LoVo (cell line): ENCODE measurements around the gene ADGRB2.
A peak's percentile ranks its signal among the peaks of the same experiment; 100 is the strongest.
"Not testable (repeated sequence)": the region's sequence is repeated elsewhere in the genome, so short reads cannot be mapped to it uniquely, and the experiment has no call there.

Experiments
- DNase-seq: peaks from one replicate; pipeline ENCODE4 v3.0.0-alpha.2; 2016; ENCODE audit warnings: low spot score

The ADGRB2 gene

DNA sequence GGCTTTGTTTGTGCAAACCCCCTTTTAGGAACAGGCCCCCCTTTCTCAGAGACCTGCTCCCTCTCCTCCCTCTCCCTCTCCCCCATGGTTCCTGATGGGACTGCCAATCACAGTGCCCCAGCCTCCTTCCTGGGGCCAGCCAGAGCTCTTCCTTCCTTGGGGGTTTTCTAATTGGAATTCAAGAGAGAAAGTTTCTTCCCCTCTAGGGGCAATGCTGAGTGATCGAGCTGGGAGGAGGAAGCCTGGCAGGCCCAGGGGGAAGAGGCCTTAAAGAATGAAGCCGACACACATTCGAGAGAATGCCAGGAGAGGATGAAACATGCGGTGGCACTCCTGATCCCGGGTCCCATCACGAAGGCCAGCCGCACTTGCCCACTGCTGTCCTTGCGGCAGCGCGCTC, 39.0 kb downstream of the ADGRB2 start:
- no peak for DNase-seq

DNA sequence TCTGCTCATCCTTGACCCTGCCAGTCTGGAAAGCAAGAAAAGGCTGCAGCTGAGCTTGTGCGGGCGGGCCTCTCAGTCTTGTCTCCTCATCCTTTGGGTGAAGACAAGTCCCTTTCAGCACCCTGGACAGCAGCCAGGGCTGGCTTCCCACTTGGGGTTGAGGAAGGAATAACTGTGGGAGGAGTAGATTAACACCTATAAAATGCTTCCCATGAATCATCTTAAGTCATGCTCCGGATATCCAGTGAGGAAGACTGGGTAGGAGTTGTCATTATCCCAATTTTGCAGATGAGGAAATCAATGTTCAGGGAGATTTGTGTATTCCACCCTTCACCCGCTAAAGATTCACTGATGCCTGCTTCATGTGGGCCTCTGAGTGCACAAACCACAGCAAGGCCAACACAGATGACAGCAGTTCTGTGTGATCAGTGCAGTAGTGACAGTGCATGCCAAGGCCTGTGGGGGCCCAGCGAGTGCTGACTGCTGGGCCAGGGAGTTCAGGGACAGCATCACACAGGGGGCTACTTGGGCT, 40.2 kb downstream of the ADGRB2 start:
- peak; percentile 67 for DNase-seq

DNA sequence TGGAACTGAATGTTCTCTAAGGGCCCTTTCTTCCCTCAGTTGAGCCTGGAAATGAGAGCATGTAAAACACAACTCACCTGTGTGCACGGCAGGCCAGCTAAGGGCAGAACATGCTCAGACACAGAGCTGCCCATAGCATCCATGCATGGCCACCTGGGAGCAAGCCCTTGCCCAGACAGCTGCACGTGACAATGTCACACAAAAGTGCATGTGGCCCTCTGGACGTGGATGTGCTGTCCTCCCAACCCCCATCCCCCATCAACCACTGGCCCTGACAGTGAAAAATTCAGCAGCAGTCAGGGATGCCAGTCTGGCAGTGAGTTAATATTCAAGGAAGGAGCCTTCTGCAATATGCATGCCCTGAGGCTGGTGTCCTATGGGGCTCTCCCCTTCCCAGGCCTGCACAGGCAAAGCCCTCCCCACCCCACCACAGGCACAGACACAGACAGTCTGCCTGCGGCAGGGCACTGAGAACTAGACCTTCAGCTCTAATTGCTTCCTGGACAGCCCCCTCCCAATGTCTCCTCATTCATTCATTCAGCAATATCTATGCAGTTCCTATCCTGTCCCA, 45.7 kb downstream of the ADGRB2 start:
- DNase-seq, result no peak

DNA sequence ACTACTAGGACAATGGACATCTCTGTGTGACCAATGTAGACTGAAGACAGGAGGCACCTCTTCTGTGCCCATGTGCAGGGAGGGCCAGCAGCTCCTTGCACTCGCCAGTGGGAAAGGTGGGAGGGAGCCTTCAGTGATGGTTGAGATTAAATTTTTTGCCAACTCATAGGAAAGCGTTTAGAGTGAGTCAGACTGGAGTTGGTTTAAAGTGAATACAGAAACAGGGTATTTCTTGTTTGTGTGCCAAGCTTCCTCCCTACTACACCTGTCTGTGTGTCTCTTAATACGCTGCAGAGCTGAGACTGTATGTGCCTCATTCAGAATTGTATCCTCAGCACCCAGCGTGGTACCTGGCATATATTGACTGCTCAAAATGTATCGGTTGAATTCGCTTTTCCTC, 46.8 kb downstream of the ADGRB2 start:
- DNase-seq, result no peak

DNA sequence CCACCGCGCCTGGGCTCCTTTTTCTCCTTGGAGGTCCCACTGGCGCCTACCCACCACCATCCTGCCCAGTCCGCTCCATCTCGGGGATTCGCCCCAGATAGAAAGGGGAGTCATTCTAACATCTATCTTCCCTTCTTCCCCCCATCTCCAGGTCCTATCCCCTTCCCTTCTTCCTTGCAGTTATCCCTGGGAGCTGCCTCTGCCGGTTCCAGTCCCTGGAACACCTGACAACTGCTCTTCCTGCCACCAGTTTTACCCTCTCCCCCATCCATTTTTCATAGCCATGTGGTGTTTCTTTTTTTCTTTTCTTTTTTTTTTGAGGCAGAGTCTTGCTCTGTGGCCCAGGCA, 48.3 kb downstream of the ADGRB2 start:
- DNase-seq, result no peak

DNA sequence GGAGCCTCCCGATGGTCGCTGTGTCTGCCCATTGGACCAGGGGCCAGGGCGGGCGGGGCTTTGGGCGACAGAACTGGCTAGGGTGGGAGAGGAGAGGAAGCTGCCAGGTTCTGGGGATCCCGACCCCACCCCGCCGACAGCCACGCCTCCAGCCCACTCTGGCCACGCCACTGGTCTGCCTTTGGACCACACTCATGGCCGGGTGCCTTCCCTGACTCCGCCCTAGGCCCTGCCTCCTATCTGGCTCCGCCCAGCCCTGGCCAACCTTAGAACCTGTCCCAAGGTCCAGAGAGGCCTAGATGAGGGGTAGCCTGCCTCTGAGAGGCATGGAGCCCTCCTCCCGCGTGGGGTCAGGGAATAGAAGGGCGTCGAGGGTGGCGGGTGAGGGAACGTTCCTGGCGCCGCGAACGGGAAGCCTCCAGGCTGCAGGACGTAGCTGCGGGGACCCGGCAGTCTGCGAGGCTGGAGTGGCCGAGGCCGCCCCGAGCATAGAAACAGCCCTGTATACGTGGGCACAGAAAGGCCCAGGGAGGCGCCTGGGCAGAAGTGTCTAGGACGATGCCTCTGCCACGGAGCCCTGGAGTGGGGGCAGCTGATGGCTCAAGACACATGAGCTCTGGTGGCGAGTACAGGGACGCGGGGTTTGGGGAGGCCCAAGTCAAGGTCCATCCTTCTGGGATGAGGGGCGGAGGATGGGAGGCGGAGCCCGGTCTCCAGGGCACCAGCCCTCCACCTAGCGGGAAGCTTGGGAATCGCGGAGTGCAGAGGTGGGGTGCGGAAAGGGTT, 48.9 kb downstream of the ADGRB2 start:
- peak; percentile 72 for DNase-seq

DNA sequence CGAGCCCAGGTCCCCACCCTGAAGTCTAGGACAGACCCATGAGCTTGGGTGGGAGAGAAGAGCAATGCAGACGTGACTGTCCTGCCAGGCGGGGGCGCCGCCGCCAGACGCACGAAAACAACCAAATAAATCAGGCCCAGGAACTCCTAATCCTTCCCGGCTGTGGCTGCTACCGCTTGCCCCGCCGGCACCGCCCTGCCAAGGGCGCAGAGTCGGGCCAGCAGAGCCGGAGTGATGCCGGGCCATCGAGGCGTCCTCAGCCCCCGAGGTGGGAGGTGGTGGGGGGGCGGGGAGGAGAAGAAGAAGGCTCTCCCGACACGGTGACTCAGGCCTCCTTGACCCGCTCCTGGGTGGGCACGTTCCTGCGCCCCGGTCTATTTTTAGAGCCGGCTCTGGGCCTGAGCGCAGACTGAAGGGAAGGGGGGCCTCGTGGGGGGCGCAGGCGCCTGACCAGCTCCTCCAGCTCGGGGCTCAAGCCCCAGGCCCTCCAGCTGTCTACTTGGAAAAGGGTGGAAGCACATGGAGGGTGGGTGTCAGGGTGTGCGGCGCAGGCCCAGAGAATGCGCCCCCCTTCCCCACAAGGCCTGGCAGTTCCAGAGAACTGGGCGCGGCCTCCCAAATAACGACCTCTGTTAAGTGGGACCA, 49.6 kb downstream of the ADGRB2 start:
- no peak for DNase-seq

DNA sequence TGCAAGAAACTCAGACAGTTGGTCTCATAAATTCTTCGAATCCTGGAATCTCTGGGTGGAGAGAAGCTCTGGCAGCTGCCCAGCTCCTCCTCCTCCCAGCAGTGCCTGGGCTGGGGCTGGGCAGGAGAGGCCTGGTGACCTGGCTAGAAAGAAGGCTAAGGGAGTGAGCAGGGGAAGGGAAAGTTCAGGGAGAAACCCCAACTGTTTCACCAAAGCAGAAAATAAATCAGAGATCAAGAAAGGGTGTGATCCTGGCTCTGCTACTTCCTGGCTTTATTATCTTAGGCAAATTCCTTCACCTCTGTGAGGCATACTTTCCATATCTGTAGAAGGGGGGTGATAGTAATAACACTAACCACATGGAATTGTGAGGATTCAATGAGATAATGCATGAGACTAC, 51.5 kb downstream of the ADGRB2 start:
- peak; percentile 76 for DNase-seq

DNA sequence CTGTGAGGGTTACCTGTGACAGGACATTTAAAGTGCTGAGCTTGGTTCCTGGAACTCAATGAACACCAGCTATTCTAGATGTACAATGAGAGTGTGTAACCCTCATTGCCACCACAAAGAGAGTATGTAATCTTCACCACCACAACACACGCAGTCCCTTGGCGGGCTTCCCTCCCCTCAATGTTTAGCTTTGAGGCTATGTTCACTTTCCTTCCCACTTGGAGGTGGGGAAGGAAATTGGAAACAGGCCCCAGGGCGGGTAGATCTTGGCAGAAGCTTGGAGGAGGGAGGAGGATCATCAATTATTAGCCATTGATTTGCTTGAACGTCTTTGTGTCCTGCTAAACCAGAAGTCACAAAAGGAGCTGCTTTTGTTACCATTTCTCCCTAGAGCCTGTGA, 52.1 kb downstream of the ADGRB2 start:
- DNase-seq, result no peak

DNA sequence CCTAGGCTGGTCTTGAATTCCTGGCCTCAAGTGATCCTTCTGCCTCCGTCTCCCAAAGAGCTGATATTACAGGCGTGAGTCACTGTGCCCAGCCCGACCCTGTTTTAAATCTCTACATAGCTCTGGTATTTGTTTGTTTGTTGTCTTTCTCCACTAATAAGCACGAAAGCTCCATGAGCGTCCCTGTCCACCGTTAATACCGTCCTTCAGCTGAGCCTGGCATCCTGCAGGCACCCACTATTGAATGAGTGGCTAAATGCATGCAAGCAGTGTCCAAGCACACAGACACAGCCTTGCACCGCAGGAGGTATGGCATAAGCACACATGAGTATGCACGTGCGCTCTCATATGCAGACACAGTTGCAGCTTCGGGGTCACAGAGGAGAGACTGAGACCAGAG, 55.8 kb downstream of the ADGRB2 start:
- no peak for DNase-seq

DNA sequence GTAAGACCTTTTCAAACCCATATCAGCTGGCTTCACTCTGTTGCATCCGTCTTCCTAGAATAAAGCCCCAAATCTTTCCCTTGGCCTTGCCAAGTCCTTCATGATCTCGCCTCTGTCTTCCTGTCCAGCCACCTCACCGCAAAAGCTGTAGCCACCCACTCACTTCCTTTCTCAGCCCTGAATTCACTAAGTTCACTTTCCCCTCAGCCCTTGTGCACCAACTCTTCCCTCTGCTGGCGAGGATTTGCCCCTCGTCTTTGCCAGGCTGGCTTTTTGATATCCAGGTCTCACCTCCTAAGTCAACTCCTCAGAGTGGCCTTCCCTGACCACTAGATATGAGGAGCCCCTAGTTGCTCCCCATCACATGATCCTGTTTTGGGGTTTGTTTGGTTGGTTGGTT, 56.4 kb downstream of the ADGRB2 start:
- no peak for DNase-seq

DNA sequence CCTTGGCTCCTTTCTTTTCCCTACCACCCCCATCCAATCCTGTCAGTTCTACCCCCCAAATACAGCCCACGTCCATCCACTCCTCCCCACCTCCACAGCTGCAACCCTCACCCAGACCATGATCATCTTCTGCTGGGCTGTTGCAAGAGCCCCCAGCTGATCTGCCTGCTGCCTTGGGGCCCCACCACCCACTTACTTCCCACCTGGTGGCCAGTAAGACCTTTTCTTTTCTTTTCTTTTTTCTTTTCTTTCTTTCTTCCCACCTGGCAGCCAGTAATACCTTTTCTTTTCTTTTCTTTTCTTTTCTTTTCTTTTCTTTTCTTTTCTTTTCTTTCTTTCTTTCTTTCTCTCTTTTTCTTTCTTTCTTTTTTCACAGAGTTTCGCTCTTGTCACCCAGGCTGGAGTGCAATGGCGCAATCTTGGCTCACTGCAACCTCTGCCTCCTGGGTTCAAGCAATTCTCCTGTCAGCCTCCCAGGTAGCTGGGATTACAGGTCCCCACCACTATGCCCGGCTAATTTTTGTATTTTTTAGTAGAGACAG, 57.0 kb downstream of the ADGRB2 start:
- not testable (repeated sequence) for DNase-seq

DNA sequence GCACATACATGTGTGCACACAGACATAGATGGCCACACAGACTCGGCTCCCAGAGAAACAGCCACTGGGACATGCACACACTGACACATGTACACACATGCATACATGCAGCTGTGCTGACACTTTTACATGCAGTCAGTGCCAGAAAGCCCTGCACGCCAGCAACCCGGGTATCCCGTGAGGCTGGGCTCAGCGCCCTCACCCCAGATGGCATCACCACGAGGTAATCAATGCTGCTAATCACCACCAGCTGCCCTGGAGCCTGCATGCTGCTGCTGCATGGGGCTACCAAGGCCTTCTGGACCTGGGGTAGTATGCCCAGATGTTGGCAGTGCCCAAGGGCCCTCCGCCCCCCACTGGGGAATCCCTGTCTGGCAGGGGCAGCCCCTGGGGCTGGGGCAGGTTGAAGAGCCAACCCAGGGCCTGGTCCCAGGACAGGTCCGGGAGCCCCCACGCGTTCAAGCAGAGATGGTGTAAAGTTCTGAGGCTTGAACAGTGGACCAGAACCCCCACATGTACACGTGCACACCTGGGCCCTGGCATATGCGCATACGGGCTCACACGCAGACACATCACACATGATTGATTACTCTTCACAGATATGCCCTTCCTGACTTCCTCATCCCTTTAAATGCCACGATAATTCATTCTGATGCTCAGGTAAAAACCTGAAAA, 57.6 kb downstream of the ADGRB2 start:
- DNase-seq, result no peak

DNA sequence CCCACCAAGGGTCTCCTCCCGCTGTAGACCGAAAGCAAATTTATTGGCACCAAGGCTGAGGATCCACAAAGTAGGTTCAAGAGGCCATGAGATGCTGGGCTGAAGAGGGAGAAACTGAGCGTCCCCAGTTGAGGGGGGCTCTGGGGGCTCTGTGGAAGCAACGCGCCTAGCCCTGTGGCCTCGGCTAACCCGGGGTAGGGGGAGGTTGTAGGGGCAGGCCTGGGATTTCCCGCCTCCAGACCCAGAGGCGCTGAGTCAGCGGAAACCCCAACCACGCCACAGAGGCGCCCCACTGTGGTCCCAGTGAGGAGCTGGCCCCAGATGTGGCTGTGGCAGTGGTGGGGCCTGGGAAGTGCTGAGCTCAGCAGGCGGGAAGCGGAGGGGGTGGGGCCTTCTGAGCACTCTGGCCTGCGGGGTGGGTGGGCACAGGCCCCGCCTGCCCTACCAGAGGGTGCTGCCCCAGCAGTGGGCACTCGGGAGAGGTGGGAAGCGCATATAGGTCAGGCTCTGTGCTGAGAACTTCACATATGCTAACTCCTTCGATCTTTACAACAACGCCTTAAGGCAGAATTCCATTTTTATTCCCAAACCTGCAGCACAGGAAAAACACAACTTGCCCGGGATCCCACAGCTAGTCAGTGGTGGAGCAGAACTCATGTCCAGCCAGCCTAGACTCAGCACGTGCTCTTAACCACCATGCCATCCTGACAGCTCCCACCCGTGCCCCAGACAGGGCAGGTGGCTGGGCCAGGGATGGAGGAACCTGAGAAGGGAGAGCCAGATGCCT, 58.9 kb downstream of the ADGRB2 start:
- DNase-seq, result no peak

DNA sequence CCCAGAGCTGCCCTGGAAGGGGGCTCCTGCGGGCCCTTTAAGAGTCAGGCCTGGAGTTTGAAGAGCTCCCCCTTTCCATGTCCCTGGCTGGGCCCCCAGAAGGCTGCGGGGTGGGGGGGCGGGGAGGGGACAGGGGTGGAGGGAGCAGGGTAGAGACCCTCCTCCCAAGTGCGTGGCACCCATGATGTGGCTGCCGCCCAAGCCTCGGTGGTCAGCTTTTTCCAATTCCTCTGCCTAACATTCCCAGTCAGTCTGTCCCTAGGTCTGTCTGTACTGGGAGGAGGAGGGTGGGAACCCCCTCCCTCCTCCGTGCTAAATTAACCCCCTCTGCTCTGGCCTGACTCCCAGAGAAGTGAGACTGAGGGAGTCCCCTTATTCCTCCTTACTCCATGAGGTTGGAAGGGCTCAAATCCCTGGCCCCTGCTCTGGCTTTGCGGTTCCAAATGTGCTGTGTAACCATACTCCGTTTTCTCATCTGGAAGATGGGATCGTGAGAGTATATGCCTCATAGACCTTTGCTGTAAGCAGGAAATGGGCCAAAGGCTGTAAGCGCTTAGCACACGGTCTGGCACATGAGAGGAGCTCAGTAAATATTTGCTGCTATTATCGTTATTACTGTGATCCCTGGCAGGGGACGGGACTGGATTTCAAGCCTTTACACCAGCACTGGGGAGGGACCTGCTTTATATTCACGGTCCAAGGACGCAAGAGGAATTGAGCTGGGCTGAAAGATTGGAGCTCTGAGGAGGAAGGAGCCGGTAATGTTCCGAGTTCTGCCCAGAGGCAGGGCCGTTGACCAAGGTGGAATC, 59.7 kb downstream of the ADGRB2 start:
- DNase-seq, result no peak

DNA sequence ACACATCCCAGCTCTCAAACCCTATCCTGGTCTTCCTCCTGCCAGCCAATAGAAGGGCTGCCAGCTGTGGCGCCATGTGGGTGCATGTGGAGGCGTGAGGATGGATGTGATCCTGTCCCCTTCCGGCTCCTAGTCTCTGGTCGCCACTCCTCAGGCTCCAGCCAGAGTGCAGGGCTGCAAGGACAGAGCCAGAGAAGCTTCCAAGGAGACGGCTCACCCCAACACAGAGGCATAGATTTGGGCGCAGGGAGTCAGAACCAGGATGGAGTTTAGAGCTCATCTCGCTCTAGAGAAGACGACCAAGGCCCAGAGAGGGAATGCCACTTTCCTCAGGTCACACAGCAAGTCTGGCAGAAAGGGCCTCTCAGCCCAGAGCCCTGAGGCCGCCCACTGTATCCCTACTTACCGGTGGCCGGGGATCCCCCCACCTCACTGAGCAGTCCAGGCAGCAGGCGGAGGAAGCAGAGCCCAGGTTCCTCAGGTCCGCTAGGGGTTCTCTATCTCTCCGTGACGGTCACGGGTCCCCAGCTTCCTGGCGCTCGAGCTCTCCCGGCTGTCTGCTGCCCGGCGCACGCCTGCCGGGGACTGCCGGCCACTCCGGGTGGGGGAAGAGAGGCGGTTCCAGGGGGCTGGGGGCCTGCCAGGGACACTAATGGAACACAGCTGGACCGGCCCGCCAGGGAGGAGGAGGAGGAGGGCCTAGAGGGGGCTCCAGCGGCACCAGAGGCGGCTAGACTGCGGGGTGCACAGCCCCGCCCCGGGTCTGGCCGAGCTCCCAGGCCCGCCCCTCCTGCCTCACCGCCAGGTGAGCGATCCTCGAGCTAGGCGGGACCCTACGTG, 60.5 kb downstream of the ADGRB2 start, which contains the start of gene COL16A1:
TSS of gene COL16A1 (minus strand) at position 587 of the 840 bp plus-strand sequence. CDS start 1,824 bp downstream, outside the sequence.
- DNase-seq, result no peak

DNA sequence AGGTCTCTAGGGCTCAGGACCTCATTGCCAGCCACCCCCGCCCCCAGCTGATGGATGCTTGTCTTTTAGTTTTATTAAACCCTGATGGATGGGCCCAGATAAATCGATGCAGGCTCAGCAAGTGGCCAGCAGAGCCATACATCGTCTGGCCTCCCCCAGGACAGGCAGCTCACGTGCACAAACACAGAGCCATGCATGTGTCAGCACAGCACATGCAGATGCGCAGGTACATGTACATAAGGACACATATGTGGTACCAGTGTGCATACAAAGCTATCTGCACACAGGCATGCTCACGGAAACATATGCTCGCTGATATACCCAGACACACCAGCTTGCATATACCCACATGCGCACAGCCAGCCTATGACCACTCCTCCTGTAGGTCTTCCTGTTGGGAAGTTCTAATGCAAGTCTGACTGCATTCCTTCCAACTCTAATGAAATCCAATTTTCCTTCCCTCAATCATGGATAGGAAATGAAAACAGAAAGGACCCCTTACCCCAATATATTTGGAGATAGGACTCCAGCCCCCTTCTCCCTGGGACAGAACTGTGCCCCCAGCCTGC, 61.2 kb downstream of the ADGRB2 start:
- DNase-seq, result no peak

DNA sequence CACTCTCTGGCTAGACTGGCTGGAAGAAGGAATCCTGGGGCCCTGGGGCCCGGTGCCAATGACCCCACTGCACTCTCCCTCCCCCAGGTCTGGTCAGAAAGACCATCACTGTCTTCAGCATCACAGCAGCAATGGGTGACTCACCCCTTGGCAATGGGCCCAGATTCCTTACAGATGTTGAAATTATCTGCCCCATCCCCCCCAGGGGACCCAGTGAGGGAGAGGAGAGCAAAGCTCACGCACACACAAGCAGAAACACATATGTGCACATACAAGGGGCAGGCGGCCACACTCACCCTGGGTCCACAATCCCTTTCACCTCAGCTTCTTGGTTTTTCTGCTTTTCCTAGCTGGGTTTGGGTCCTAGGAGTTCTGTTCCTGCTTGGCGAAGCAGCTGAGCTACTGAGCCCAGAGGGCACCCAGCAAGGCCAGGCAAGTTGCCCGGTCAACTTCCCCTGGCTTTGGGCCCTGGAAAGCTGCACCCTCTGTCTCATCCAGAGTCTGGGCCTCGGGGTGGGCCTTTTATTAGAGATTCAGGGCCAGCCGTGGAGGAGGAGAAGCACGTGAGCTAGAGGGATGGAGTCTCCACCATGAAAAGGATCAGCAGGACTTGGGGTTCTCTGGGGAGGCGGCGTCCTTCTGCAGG, 62.9 kb downstream of the ADGRB2 start:
- DNase-seq, result peak; percentile 45
